AG09319 (cell line): ENCODE measurements around the gene APP.
"Not testable (repeated sequence)": the region's sequence is repeated elsewhere in the genome, so short reads cannot be mapped to it uniquely, and the experiment has no call there.

Experiments used
- DNase-seq: peaks from one replicate; pipeline ENCODE4 v3.0.0-alpha.2; 2010; ENCODE audit warnings: low read depth; ENCODE audit errors: extremely low read depth
- TF ChIP-seq, protein P1 (sequence below): IDR thresholded peaks from 2 replicates; pipeline ENCODE4 v1.5.1; 2011; ENCODE audit warnings: low read depth, mild to moderate bottlenecking, inconsistent platforms, low read length, moderate library complexity

APP gene

GRCh38 chr21:26140164-26140579 lies 30.4 kb downstream of the APP start:
- TF ChIP-seq, protein P1, sequence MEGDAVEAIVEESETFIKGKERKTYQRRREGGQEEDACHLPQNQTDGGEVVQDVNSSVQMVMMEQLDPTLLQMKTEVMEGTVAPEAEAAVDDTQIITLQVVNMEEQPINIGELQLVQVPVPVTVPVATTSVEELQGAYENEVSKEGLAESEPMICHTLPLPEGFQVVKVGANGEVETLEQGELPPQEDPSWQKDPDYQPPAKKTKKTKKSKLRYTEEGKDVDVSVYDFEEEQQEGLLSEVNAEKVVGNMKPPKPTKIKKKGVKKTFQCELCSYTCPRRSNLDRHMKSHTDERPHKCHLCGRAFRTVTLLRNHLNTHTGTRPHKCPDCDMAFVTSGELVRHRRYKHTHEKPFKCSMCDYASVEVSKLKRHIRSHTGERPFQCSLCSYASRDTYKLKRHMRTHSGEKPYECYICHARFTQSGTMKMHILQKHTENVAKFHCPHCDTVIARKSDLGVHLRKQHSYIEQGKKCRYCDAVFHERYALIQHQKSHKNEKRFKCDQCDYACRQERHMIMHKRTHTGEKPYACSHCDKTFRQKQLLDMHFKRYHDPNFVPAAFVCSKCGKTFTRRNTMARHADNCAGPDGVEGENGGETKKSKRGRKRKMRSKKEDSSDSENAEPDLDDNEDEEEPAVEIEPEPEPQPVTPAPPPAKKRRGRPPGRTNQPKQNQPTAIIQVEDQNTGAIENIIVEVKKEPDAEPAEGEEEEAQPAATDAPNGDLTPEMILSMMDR, result no peak
- peak; percentile 86 for DNase-seq

DNA sequence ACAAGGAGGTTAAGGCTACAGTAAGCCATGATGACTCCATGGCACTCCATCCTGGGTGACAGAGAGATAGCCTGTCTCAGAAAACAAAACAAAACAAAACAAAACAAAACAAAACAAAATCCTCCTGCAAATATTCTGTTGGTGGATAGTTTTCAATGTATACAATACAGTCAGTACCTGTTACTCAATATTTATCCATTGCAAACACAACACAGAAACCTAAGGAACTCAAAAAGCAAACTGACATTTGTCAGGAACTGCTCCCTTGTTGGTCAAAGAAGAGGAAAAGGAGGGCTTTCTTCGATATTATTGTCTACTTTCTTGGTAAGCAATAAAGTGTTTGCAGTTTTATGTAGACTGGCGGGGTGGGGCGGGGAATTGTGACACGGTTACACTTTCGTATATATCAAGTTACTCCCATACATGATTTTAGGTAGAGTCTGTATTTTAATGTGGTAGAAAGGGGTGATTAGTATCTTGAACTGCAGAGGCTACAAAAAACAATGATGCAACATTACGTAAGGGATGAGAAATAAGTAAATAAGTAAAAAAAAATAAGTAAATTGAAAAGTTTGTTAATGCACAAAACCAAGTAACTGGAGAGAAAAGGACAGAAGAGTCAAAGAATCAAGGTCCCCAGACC lies 31.8 kb downstream of the APP start:
- TF ChIP-seq, protein P1, result no peak
- no peak for DNase-seq

DNA sequence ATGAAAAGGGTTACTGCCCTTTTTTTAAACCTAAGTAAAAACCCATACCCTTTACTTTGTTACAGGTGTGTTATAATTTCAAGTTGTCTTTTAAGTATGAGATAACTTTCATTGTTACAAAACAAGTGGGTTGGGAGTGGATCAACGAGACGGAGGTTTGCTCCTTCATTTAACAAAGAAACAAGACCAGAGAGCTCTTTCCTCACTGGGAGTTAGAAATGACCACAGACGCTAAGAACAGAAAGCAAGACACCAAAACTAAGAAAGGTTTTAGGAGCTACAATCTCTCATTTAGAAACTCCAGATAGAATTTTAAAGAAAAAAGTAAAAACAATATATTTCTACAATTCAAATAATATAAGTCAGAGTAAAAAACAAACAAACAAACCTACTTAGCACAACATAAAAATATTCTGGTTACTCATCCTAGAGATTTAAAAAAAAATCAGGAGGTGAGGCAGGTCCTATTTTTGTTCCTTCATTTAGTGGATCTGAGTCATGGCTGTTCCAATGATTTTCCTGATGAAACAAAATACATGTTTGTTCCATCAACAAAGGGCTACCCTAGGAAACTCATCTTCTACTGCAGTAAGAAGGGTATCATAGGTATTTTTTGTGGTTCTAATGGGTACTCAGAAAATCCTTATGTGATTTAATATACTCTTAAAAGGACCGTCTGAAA lies 33.0 kb downstream of the APP start:
- TF ChIP-seq, protein P1, result no peak
- no peak for DNase-seq

GRCh38 chr21:26136671-26137070 lies 33.9 kb downstream of the APP start:
- no peak for DNase-seq
- TF ChIP-seq, protein P1, result no peak

- TF ChIP-seq, protein P1, result no peak
- DNase-seq, result no peak
Measured at GRCh38 chr21:26135520-26135919, 35.0 kb downstream of the APP start.

DNA sequence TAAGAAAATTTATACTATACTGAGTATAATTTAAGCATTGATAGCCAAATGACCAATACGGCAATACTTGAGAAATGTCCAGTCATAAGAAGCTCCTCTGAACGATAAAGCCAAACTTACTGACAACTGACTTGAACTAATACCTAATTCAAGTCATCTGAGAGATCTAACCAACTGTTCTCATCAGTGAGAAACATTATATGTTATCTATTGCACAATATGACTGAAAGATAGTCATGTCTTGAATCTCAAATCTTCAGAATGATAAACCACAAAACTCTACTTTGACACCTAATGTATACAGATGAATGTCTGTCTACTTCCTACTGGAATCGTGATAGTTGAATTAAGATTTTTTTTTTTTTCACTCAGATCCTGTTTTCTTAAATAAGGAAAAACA lies 39.0 kb downstream of the APP start:
- TF ChIP-seq, protein P1, result no peak
- DNase-seq, result no peak

GRCh38 chr21:26131053-26131452 lies 39.5 kb downstream of the APP start:
- DNase-seq, result not testable (repeated sequence)

GRCh38 chr21:26130249-26130881 lies 40.2 kb downstream of the APP start:
- no peak for DNase-seq
- TF ChIP-seq, protein P1, result no peak
